C4-2B (cell line): ENCODE measurements around the gene PROK1.

Experiments used
- H3K27ac ChIP-seq: fragments of 450-650 bp; 2 replicates; pipeline ENCODE4 v1.5.1; 2017
- CTCF ChIP-seq: fragments of 450-650 bp; conservative IDR thresholded peaks from 2 replicates; pipeline ENCODE4 v1.5.1; 2017; ENCODE audit warnings: mild to moderate bottlenecking
- ZFX ChIP-seq: fragments of 450-650 bp; IDR thresholded peaks from 2 replicates; pipeline ENCODE4 v1.6.1; 2017

Gene PROK1

GRCh38 chr1:110425612-110426152 is 25.3 kb upstream of the PROK1 start:
- TF ChIP-seq ZFX, result no peak
- no peak for TF ChIP-seq CTCF
- no peak overlapping the region for H3K27ac ChIP-seq

GRCh38 chr1:110426854-110427253 is 24.1 kb upstream of the PROK1 start:
- H3K27ac ChIP-seq, result no peak overlapping the region
- TF ChIP-seq CTCF, result no peak
- no peak for TF ChIP-seq ZFX

- TF ChIP-seq CTCF, result no peak
- no peak for TF ChIP-seq ZFX
- H3K27ac ChIP-seq, result no peak overlapping the region
Observed at GRCh38 chr1:110428946-110429345, 22.0 kb upstream of the PROK1 start.

GRCh38 chr1:110430366-110430765 is 20.6 kb upstream of the PROK1 start:
- H3K27ac ChIP-seq, result no peak overlapping the region
- TF ChIP-seq ZFX (no peak), CTCF (no peak)

GRCh38 chr1:110430901-110431300 is 20.0 kb upstream of the PROK1 start:
- TF ChIP-seq ZFX, result no peak
- no peak for TF ChIP-seq CTCF
- no peak overlapping the region for H3K27ac ChIP-seq

GRCh38 chr1:110433213-110433612 is 17.7 kb upstream of the PROK1 start:
- H3K27ac ChIP-seq, result no peak overlapping the region
- no peak for TF ChIP-seq ZFX
- no peak for TF ChIP-seq CTCF

- TF ChIP-seq ZFX, result no peak
- no peak for TF ChIP-seq CTCF
- no peak overlapping the region for H3K27ac ChIP-seq
Observed at GRCh38 chr1:110433803-110434202, 17.1 kb upstream of the PROK1 start.
